PC-9 (cell line): ENCODE measurements around the gene SLC25A4. TPM values are rescaled to one million over a fixed set of nuclear protein-coding genes. Genes with fewer than 3 reads are reported as not detected.

Source experiments
- BruUV-seq: library from RNA; stranded (reverse); fragments of 400-500 nt; replicated peaks from 2 replicates; lab custom pipeline; 2021; lab: Mats Ljungman, UMichigan
- CTCF ChIA-PET: fragments of 300-600 bp; sonication (Branson Sonifier 250); formaldehyde crosslinking; loops from one replicate; lab custom pipeline; 2022; ENCODE audit warnings: antibody characterized with exemption; lab: Charles Lee
- POLR2A ChIA-PET: fragments of 300-600 bp; sonication (Branson Sonifier 250); formaldehyde crosslinking; loops from one replicate; lab custom pipeline; 2022; ENCODE audit warnings: antibody characterized with exemption; ENCODE audit not compliant: unreplicated experiment; lab: Charles Lee
- DNase-seq, 2 experiments: peaks; one replicate each; pipeline versions ENCODE4 v3.0.0 to v3.0.0-alpha.2; 2015 to 2022; ENCODE audit warnings: mixed read lengths in 1 of 2
- H2AFZ ChIP-seq: fragments of 200-600 bp; sonication (generic); 2 replicates; pipeline ENCODE4 v1.8.1; 2017; ENCODE audit warnings: antibody characterized with exemption
- H3F3A ChIP-seq: fragments of 200-600 bp; sonication (generic); 2 replicates; pipeline ENCODE4 v1.8.1; 2017; ENCODE audit warnings: antibody characterized with exemption, mild to moderate bottlenecking, low read depth; ENCODE audit not compliant: insufficient read depth
- H3K27ac ChIP-seq: fragments of 200-600 bp; sonication (generic); 2 replicates; pipeline ENCODE4 v1.6.1; 2016; ENCODE audit warnings: mixed run types
- H3K27me3 ChIP-seq: fragments of 200-600 bp; sonication (generic); 2 replicates; pipeline ENCODE4 v1.6.1; 2016; ENCODE audit warnings: low read depth, mixed run types; ENCODE audit not compliant: insufficient read depth
- H3K36me3 ChIP-seq: fragments of 200-600 bp; sonication (generic); 2 replicates; pipeline ENCODE4 v1.6.1; 2016; ENCODE audit warnings: low read depth, mixed run types
- H3K4me1 ChIP-seq: fragments of 200-600 bp; sonication (generic); replicated peaks from 2 replicates; pipeline ENCODE4 v1.6.1; 2016; ENCODE audit warnings: mixed run types; ENCODE audit not compliant: insufficient read depth
- H3K4me2 ChIP-seq: fragments of 200-600 bp; sonication (generic); 2 replicates; pipeline ENCODE4 v1.6.1; 2017; ENCODE audit warnings: mixed run types
- H3K4me3 ChIP-seq: fragments of 200-600 bp; sonication (generic); 2 replicates; pipeline ENCODE4 v1.6.1; 2016; ENCODE audit warnings: mixed run types
- H3K79me2 ChIP-seq: fragments of 200-600 bp; sonication (generic); 2 replicates; pipeline ENCODE4 v1.6.1; 2017; ENCODE audit warnings: low read depth, mixed run types
- H3K9me2 ChIP-seq: fragments of 200-600 bp; sonication (generic); 2 replicates; pipeline ENCODE4 v1.8.1; 2017; ENCODE audit warnings: mild to moderate bottlenecking; ENCODE audit not compliant: insufficient read depth
- H3K9me3 ChIP-seq: fragments of 200-600 bp; sonication (generic); 2 replicates; pipeline ENCODE4 v1.8.1; 2016; ENCODE audit warnings: low read depth; ENCODE audit not compliant: insufficient read depth
- H4K20me1 ChIP-seq: fragments of 200-600 bp; sonication (generic); 2 replicates; pipeline ENCODE4 v1.8.1; 2017; ENCODE audit not compliant: insufficient read depth
- CTCF ChIP-seq: fragments of 200-600 bp; sonication (generic); conservative IDR thresholded peaks from 2 replicates; pipeline ENCODE4 v1.6.1; 2017; ENCODE audit warnings: mixed run types, antibody characterized with exemption, mild to moderate bottlenecking, moderate library complexity
- EZH2 ChIP-seq: fragments of 200-600 bp; sonication (generic); IDR thresholded peaks from 2 replicates; pipeline ENCODE4 v1.8.0; 2017; ENCODE audit warnings: antibody characterized with exemption, low read depth
- intact Hi-C: fragments of 100-400 bp; cut with micrococcal nuclease; formaldehyde crosslinking; loops from one replicate; pipeline ENCODE4 v1.10.0; 2022; ENCODE audit not compliant: unreplicated experiment
- total RNA-seq: library from RNA; stranded (reverse); gene quantifications from 2 replicates; pipeline ENCODE4 v1.2.3, GENCODE V29; 2021

SLC25A4 gene
- total RNA-seq, 1 experiment from 2014 or later = 15.6 TPM

- no peaks in the 10 kb centered on the region for H3K79me2 ChIP-seq
- TF ChIP-seq EZH2 = no peak
- TF ChIP-seq CTCF = no peak
- no peaks in the 10 kb centered on the region for H3K4me1 ChIP-seq
- H3K9me3 ChIP-seq = no peaks in the 10 kb centered on the region
- no peak overlapping the region for H3K27ac ChIP-seq
- H3K36me3 ChIP-seq = no peaks in the 10 kb centered on the region
- intact Hi-C loops = loop anchor here (5.0 kb wide), 2 partner anchors 56 to 836 kb away; no protein-coding TSS in a partner anchor
- no peaks in the 10 kb centered on the region for H3F3A ChIP-seq
- POLR2A ChIA-PET = no interaction called here
- no peak for DNase-seq
- no peaks in the 10 kb centered on the region for H3K27me3 ChIP-seq
- CTCF ChIA-PET = no interaction called here
- BruUV-seq = no TSS peak
- H4K20me1 ChIP-seq = no peaks in the 10 kb centered on the region
- H2AFZ ChIP-seq = no peak overlapping the region
- H3K4me3 ChIP-seq = no peak overlapping the region
- no peak overlapping the region for H3K4me2 ChIP-seq
- H3K9me2 ChIP-seq = no peaks in the 10 kb centered on the region
Observed at GRCh38 chr4:185098474-185098873, 44.6 kb upstream of the SLC25A4 start.

DNA sequence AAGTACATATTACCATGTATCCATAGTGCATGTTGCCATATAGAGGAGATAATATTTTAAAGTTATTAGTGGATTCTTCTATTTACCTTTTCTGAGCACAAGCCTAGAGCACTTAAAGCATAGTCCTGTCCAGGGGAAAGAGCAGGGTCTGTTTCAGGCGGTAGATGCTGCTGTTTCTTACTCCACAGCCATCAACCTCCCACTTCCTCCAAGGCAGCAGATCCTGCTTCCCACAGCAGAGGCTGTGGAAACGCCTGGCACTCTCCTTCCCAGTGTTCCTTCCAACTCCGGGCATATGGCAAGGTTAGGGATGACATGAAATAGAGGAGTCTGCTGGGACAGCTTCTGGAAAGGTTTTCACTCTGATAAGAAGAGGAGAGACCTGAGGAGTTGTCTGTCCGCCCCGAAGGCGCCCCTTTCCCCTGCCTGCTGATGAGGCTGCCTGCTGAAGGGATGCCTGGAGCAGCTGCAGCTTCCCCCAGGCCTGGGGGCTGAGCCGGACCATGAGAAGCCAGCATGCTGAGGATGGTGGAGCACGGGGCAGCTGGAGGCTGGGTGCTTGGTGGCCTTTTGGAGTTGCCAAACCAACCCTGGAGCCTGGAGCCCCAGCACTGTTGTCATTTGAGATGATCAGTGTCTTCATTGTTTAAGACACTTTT lies 43.9 kb upstream of the SLC25A4 start:
- CTCF ChIA-PET = no interaction called here

DNA sequence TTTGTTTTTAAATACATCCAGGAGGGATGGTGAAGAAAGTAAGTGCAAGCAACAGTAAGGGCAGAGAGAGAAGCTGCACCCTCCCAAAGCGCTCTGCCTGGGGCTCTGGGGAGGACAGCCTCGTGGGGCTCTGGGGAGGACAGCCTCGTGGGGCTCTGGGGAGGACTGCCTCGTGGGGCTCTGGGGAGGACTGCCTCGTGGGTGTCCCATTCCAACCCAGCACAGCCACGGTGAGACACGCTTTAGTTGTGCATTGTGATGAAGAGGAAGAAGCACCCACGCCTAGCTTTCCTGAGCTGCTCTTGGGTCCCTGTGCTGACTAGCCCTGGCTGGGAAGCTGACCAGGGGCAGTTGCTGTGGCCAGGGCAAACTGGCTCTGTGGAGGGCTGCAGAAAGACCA lies 43.1 kb upstream of the SLC25A4 start:
- ChIA-PET CTCF (no interaction called here), POLR2A (no interaction called here)
- Histone ChIP-seq H3K79me2 (no peaks in the 10 kb centered on the region), H3K9me2 (no peaks in the 10 kb centered on the region), H2AFZ (no peak overlapping the region), H4K20me1 (no peaks in the 10 kb centered on the region), H3K4me2 (no peak overlapping the region), H3K4me3 (no peak overlapping the region), H3K4me1 (no peaks in the 10 kb centered on the region), H3K27ac (no peak overlapping the region), H3K9me3 (no peaks in the 10 kb centered on the region), H3F3A (no peaks in the 10 kb centered on the region), H3K36me3 (no peaks in the 10 kb centered on the region), H3K27me3 (no peaks in the 10 kb centered on the region)
- BruUV-seq = no TSS peak
- DNase-seq = no peak
- intact Hi-C loops = loop anchor here (5.0 kb wide), 2 partner anchors 58 to 838 kb away; no protein-coding TSS in a partner anchor
- TF ChIP-seq CTCF (no peak), EZH2 (no peak)

More for the DNA sequence above, 43.9 kb upstream of the SLC25A4 start:
- no peaks in the 10 kb centered on the region for H3K9me2 ChIP-seq
- no peaks in the 10 kb centered on the region for H3K36me3 ChIP-seq
- intact Hi-C loops = loop anchor here (5.0 kb wide), 2 partner anchors 57 to 837 kb away; no protein-coding TSS in a partner anchor
- no peaks in the 10 kb centered on the region for H3K79me2 ChIP-seq
- no peaks in the 10 kb centered on the region for H3F3A ChIP-seq
- no peak for DNase-seq
- H3K4me2 ChIP-seq = no peak overlapping the region
- H3K27me3 ChIP-seq = no peaks in the 10 kb centered on the region
- POLR2A ChIA-PET = no interaction called here
- TF ChIP-seq EZH2 (no peak), CTCF (no peak)
- BruUV-seq = no TSS peak
- H3K4me1 ChIP-seq = no peaks in the 10 kb centered on the region
- H3K9me3 ChIP-seq = no peaks in the 10 kb centered on the region
- H2AFZ ChIP-seq = no peak overlapping the region
- H3K4me3 ChIP-seq = no peak overlapping the region
- H3K27ac ChIP-seq = no peak overlapping the region
- no peaks in the 10 kb centered on the region for H4K20me1 ChIP-seq
